Endodermal cell (in vitro differentiated cells): ENCODE measurements around the gene RPH3AL. TPM values are rescaled to one million over a fixed set of nuclear protein-coding genes. Genes with fewer than 3 reads are reported as not detected.
A peak's percentile ranks its signal among the peaks of the same experiment; 100 is the strongest.

Experiments used
- DNase-seq: peaks from one replicate; pipeline ENCODE4 v3.0.0-alpha.2; 2017
- H3K27ac ChIP-seq: 2 replicates; pipeline ENCODE4 v1.5.1; 2013; ENCODE audit warnings: mild to moderate bottlenecking, low read depth, low read length, moderate library complexity
- H3K27me3 ChIP-seq: 2 replicates; pipeline ENCODE4 v1.6.1; 2013; ENCODE audit warnings: mild to moderate bottlenecking, low read length, moderate library complexity; ENCODE audit not compliant: insufficient read depth, control insufficient read depth, poor library complexity, severe bottlenecking
- H3K36me3 ChIP-seq: 2 replicates; pipeline ENCODE4 v1.7.0; 2013; ENCODE audit warnings: mild to moderate bottlenecking, low read length, moderate library complexity; ENCODE audit not compliant: control insufficient read depth, insufficient read depth
- H3K4me1 ChIP-seq: one replicate; pipeline ENCODE4 v1.7.0; 2013; ENCODE audit warnings: low read length; ENCODE audit not compliant: control insufficient read depth, insufficient read depth
- H3K4me3 ChIP-seq: 2 replicates; pipeline ENCODE4 v1.5.1; 2013; ENCODE audit warnings: mild to moderate bottlenecking, low read length, moderate library complexity
- H3K9ac ChIP-seq: 2 replicates; pipeline ENCODE4 v1.6.1; 2013; ENCODE audit warnings: mild to moderate bottlenecking, low read length, moderate library complexity; ENCODE audit not compliant: poor library complexity, severe bottlenecking; ENCODE audit errors: extremely low read depth
- H3K9me3 ChIP-seq: 2 replicates; pipeline ENCODE4 v1.6.1; 2013; ENCODE audit warnings: mild to moderate bottlenecking, low read length, moderate library complexity; ENCODE audit not compliant: control insufficient read depth
- H3K27ac Mint-ChIP-seq: 2 replicates; pipeline ENCODE4 v1.8.0; 2020; ENCODE audit warnings: mixed read lengths
- H3K27me3 Mint-ChIP-seq: 2 replicates; pipeline ENCODE4 v1.8.0; 2021; ENCODE audit warnings: mild to moderate bottlenecking, mixed read lengths; ENCODE audit not compliant: insufficient read depth
- H3K36me3 Mint-ChIP-seq: 2 replicates; pipeline ENCODE4 v1.8.0; 2020; ENCODE audit warnings: low read depth, mixed read lengths
- H3K4me1 Mint-ChIP-seq: 2 replicates; pipeline ENCODE4 v1.8.0; 2020; ENCODE audit warnings: mixed read lengths
- H3K4me3 Mint-ChIP-seq: 2 replicates; pipeline ENCODE4 v1.8.0; 2020; ENCODE audit warnings: mild to moderate bottlenecking, moderate library complexity, mixed read lengths
- H3K9me3 Mint-ChIP-seq: 2 replicates; pipeline ENCODE4 v1.8.0; 2020; ENCODE audit warnings: mild to moderate bottlenecking, mixed read lengths
- CTCF ChIP-seq: fragments of 200-600 bp; sonication (generic); conservative IDR thresholded peaks from 2 replicates; pipeline ENCODE4 v1.5.0; 2021; ENCODE audit warnings: antibody characterized with exemption, mild to moderate bottlenecking
- WGBS, 2 experiments: methylation state at CpG; one replicate each; pipeline versions ENCODE4 v1.1.5 to v1.1.7; 2013; ENCODE audit warnings: missing lambda C conversion rate in 2 of 2, mixed read lengths in 1 of 2; ENCODE audit not compliant: insufficient coverage in 1 of 2, insufficient read length in 1 of 2; 5-methylcytosine and 5-hydroxymethylcytosine counted together
- total RNA-seq, 2 donors: library from RNA; stranded (reverse); fragmentation: NEBNext Ultra II Directional in 1 of 2; extraction: Animal tissue kit (Norgen Biotek cat#: 25700) in 1 of 2; gene quantifications; 2 replicates in 1 of 2; 3 replicates in 1 of 2; pipeline ENCODE4 v1.2.1, GENCODE V29; 2021

RPH3AL gene
- total RNA-seq, 2 donors from 2014 or later: 14.7 to 16.9 TPM

- Mint-ChIP-seq H3K36me3 (peaks cover 30% of the 10 kb centered on the region), H3K4me1 (peaks cover 18% of the 10 kb centered on the region), H3K9me3 (peaks cover 19% of the 10 kb centered on the region), H3K27me3 (peaks cover 24% of the 10 kb centered on the region), H3K27ac (no peak overlapping the region), H3K4me3 (peak overlapping the region; percentile 10)
- no peak overlapping the region for H3K9ac ChIP-seq
- H3K9me3 ChIP-seq: no peaks in the 10 kb centered on the region
- H3K4me3 ChIP-seq: no peak overlapping the region
- WGBS, 2 experiments: 59 to 60% methylated on average over 19 to 22 of the region's 22 CpGs
- no peaks in the 10 kb centered on the region for H3K27me3 ChIP-seq
- no peaks in the 10 kb centered on the region for H3K36me3 ChIP-seq
- H3K27ac ChIP-seq: no peak overlapping the region
- TF ChIP-seq CTCF: no peak
- no peak for DNase-seq
- no peaks in the 10 kb centered on the region for H3K4me1 ChIP-seq
These were observed 93.1 kb downstream of the RPH3AL start for GRCh38 chr17:259341-259976.

- Histone ChIP-seq H3K4me3 (no peak overlapping the region), H3K36me3 (no peaks in the 10 kb centered on the region), H3K27ac (no peak overlapping the region), H3K9ac (no peak overlapping the region), H3K9me3 (no peaks in the 10 kb centered on the region), H3K27me3 (no peaks in the 10 kb centered on the region), H3K4me1 (no peaks in the 10 kb centered on the region)
- 96 to 99% methylated on average over 10 to 12 of the region's 12 CpGs for WGBS, 2 experiments
- no peak for DNase-seq
- no peak for TF ChIP-seq CTCF
- no peak overlapping the region for H3K27ac Mint-ChIP-seq
- H3K9me3 Mint-ChIP-seq: peaks cover 19% of the 10 kb centered on the region
- no peak overlapping the region for H3K4me3 Mint-ChIP-seq
- H3K4me1 Mint-ChIP-seq: peaks cover 18% of the 10 kb centered on the region
- peaks cover 24% of the 10 kb centered on the region for H3K27me3 Mint-ChIP-seq
- H3K36me3 Mint-ChIP-seq: peaks cover 28% of the 10 kb centered on the region
These were observed 93.7 kb downstream of the RPH3AL start for GRCh38 chr17:258906-259305.

GRCh38 chr17:258045-258734, 94.4 kb downstream of the RPH3AL start:
- no peaks in the 10 kb centered on the region for H3K4me1 ChIP-seq
- TF ChIP-seq CTCF: no peak
- 86 to 92% methylated on average over 18 to 23 of the region's 23 CpGs for WGBS, 2 experiments
- peaks cover 24% of the 10 kb centered on the region for H3K27me3 Mint-ChIP-seq
- H3K27me3 ChIP-seq: no peaks in the 10 kb centered on the region
- no peaks in the 10 kb centered on the region for H3K36me3 ChIP-seq
- peaks cover 21% of the 10 kb centered on the region for H3K36me3 Mint-ChIP-seq
- H3K4me3 ChIP-seq: no peak overlapping the region
- no peak overlapping the region for H3K27ac Mint-ChIP-seq
- H3K9ac ChIP-seq: no peak overlapping the region
- H3K9me3 Mint-ChIP-seq: peaks cover 17% of the 10 kb centered on the region
- peaks cover 18% of the 10 kb centered on the region for H3K4me1 Mint-ChIP-seq
- DNase-seq: no peak
- H3K4me3 Mint-ChIP-seq: no peak overlapping the region
- no peak overlapping the region for H3K27ac ChIP-seq
- H3K9me3 ChIP-seq: no peaks in the 10 kb centered on the region
